Activated CD8-positive, alpha-beta memory T cell treated with anti-CD3 and anti-CD28 coated beads for 24 hours (primary cell): ENCODE results near the gene DUOX2.
"Not testable (repeated sequence)": the region's sequence is repeated elsewhere in the genome, so short reads cannot be mapped to it uniquely, and the experiment has no call there.

Experiments used
- DNase-seq: peaks from one replicate; pipeline ENCODE4 v3.0.0-alpha.2; 2020

The DUOX2 gene

GRCh38 chr15:45058690-45059675 is 55.0 kb downstream of the DUOX2 start:
- DNase-seq = not testable (repeated sequence)

- not testable (repeated sequence) for DNase-seq
Observed at GRCh38 chr15:45052676-45053075, 61.3 kb downstream of the DUOX2 start.

DNA sequence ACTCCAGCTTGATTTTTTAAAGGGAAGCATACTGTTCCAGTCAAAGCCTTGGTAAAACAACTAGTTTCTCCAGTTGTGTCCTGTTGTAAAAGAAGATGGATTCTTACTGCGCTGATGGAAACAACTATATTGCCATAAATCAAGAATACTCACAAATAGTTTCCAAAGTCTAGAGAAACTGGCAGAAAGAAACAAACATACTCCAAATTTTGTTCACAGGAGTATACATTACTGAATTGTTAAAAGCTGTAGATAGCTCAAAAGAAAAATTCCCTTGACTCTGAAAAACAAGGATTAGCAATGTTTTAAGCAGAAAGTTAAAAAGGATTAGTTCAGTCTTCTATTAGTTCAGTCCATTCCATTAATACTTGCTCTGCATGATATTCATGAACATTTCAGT is 63.4 kb downstream of the DUOX2 start:
- DNase-seq = no peak

DNA sequence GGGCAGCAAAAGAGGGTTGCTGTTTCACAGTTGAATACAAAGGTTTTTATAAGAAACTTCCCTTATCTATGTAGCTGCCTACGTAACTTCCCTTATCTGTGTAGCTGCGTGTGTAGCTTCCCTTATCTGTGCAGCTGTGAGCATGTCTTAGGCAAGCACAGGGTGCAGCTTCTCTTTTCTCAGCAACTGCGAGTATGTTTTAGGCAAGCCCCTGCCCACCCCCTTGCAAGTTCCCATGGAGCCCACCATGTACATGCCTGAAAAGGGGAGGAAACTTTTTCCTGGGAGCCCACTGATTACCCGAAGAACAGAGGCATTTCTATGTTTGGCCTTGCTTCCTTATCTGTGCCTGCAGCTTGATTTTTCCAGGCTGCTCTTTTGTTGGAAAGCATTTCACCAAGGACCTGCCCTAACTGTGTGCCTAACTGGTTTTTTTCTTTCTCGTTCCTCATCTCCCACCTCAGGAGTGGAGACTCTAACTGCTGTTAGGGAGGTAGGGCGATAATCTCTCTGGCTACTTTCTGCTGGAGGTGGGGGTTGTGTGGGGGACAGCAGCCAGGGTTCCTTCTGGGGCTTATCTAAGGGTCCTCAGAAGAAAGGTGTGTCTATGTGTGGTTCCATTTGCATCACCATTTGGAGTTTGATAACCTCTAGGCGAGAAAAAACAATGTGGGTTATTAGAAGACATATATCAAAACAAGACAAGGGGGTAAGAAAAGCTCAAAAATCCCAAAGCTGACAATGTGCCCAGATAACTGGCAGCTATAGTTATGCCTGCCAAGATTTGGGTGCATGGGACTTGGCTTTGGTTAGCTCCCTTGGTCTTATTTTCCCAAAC is 65.0 kb downstream of the DUOX2 start:
- no peak for DNase-seq

DNA sequence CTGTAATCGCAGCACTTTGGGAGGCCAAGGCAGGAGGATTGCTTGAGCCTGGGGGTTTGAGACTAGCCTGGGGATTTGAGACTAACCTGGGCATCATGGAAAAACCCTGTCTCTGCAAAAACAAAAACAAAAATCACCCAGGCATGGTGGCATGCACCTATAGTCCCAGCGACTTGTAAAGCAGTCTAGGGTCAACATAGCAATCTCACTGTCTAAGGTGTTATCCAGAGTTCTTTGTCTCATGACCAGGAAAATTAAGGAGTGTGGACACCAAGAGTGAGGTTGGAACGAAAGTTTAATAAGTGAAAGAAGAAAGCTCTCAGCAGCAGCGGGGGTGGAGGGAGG is 65.6 kb downstream of the DUOX2 start:
- not testable (repeated sequence) for DNase-seq

- DNase-seq = not testable (repeated sequence)
Observed at GRCh38 chr15:45044270-45044669, 69.7 kb downstream of the DUOX2 start.

GRCh38 chr15:45042859-45043258 is 71.1 kb downstream of the DUOX2 start:
- not testable (repeated sequence) for DNase-seq
